CD8-positive, alpha-beta memory T cell (primary cell): ENCODE results near the gene ABCA2. TPM values are rescaled to one million over a fixed set of nuclear protein-coding genes. Genes with fewer than 3 reads are reported as not detected.

ENCODE experiments used
- CTCF ChIA-PET: fragments of 350-600 bp; sonication (Branson Sonifier 250); formaldehyde crosslinking; loops from one replicate; lab custom pipeline; 2021; ENCODE audit warnings: antibody characterized with exemption; lab: Charles Lee
- POLR2A ChIA-PET: fragments of 350-600 bp; sonication (Branson Sonifier 250); formaldehyde crosslinking; loops from one replicate; lab custom pipeline; 2021; ENCODE audit warnings: antibody characterized with exemption; lab: Charles Lee
- DNase-seq, 5 donors: peaks; one replicate each; pipeline versions ENCODE4 v3.0.0 to v3.0.0-alpha.2; 2020 to 2022; ENCODE audit warnings: mixed read lengths in 1 of 5
- H3K27ac ChIP-seq: one replicate; pipeline ENCODE4 v1.7.0; 2013; ENCODE audit warnings: low read depth, mild to moderate bottlenecking, low read length, moderate library complexity
- H3K27me3 ChIP-seq: 2 replicates; pipeline ENCODE4 v1.7.0; 2013; ENCODE audit warnings: low read length, mild to moderate bottlenecking; ENCODE audit not compliant: insufficient read depth, poor library complexity, severe bottlenecking
- H3K36me3 ChIP-seq: 2 replicates; pipeline ENCODE4 v1.7.0; 2013; ENCODE audit warnings: mild to moderate bottlenecking, low read length, moderate library complexity; ENCODE audit not compliant: insufficient read depth
- H3K4me1 ChIP-seq: 2 replicates; pipeline ENCODE4 v1.7.0; 2013; ENCODE audit warnings: mild to moderate bottlenecking, low read length, moderate library complexity; ENCODE audit not compliant: insufficient read depth
- H3K4me3 ChIP-seq: 2 replicates; pipeline ENCODE4 v1.7.0; 2013; ENCODE audit warnings: mild to moderate bottlenecking, low read length
- H3K9me3 ChIP-seq: 2 replicates; pipeline ENCODE4 v1.7.0; 2013; ENCODE audit warnings: mild to moderate bottlenecking, low read length
- H3K27ac Mint-ChIP-seq, 8 donors: one replicate each; pipeline ENCODE4 v1.8.0; 2020 to 2021; ENCODE audit warnings: mixed read lengths in 8 of 8, mild to moderate bottlenecking in 6 of 8, inconsistent platforms in 3 of 8, moderate library complexity in 3 of 8
- H3K27me3 Mint-ChIP-seq, 2 donors: one replicate each; pipeline ENCODE4 v1.8.0; 2020 to 2021; ENCODE audit warnings: mixed read lengths in 2 of 2, mild to moderate bottlenecking in 1 of 2, moderate library complexity in 1 of 2
- H3K36me3 Mint-ChIP-seq, 3 donors: one replicate each; pipeline ENCODE4 v1.8.0; 2020 to 2021; ENCODE audit warnings: mixed read lengths in 3 of 3, inconsistent platforms in 1 of 3, mild to moderate bottlenecking in 1 of 3
- H3K4me1 Mint-ChIP-seq, 3 donors: one replicate each; pipeline ENCODE4 v1.8.0; 2020 to 2021; ENCODE audit warnings: mixed read lengths in 3 of 3, inconsistent platforms in 1 of 3, mild to moderate bottlenecking in 1 of 3
- H3K4me3 Mint-ChIP-seq, 7 donors: one replicate each; pipeline ENCODE4 v1.8.0; 2020 to 2021; ENCODE audit warnings: mixed read lengths in 7 of 7, mild to moderate bottlenecking in 6 of 7, moderate library complexity in 4 of 7, inconsistent platforms in 2 of 7
- H3K9me3 Mint-ChIP-seq, 5 donors: one replicate each; pipeline ENCODE4 v1.8.0; 2020 to 2022; ENCODE audit warnings: mixed read lengths in 5 of 5, mild to moderate bottlenecking in 3 of 5, moderate library complexity in 2 of 5, inconsistent platforms in 1 of 5
- polyA plus RNA-seq: library from polyadenylated mRNA; unstranded; fragments of 300-500 nt; fragmentation: Illumina TruSeq; gene quantifications from one replicate; pipeline ENCODE4 v1.2.3, GENCODE V29; 2021
- total RNA-seq, 2 experiments: library from RNA; stranded (reverse); gene quantifications; one replicate each; pipeline ENCODE4 v1.2.3, GENCODE V29; 2021

ABCA2 gene
- total and polyA plus RNA-seq, 3 experiments from 2014 or later: 15.9 to 20.7 (median 20.2) TPM

- H3K9me3 Mint-ChIP-seq: no peaks in the 10 kb centered on the region
- H3K36me3 Mint-ChIP-seq: peaks cover 0 to 56% (median 0%) of the 10 kb centered on the region in 3 donors
- ChIA-PET CTCF (interaction anchor here (0.9 to 1.5 kb wide), 4 partner anchors 12 to 32 kb away, joined by 3 to 5 read pairs (median 4); no protein-coding TSS in a partner anchor), POLR2A (no interaction called here)
- Histone ChIP-seq H3K36me3 (no peaks in the 10 kb centered on the region), H3K27me3 (no peaks in the 10 kb centered on the region), H3K27ac (no peak overlapping the region), H3K4me1 (no peaks in the 10 kb centered on the region), H3K9me3 (no peaks in the 10 kb centered on the region), H3K4me3 (no peak overlapping the region)
- no peak overlapping the region for H3K4me3 Mint-ChIP-seq
- no peaks in the 10 kb centered on the region for H3K27me3 Mint-ChIP-seq
- DNase-seq: no peak
- no peak overlapping the region for H3K27ac Mint-ChIP-seq
- peaks cover 0 to 4% (median 0%) of the 10 kb centered on the region in 3 donors for H3K4me1 Mint-ChIP-seq
Observed at GRCh38 chr9:137014776-137015539, 13.1 kb downstream of the ABCA2 start.

- no peaks in the 10 kb centered on the region for H3K9me3 Mint-ChIP-seq
- Histone ChIP-seq H3K4me3 (no peak overlapping the region), H3K27me3 (no peaks in the 10 kb centered on the region), H3K4me1 (no peaks in the 10 kb centered on the region), H3K27ac (no peak overlapping the region), H3K9me3 (no peaks in the 10 kb centered on the region), H3K36me3 (no peaks in the 10 kb centered on the region)
- ChIA-PET POLR2A (no interaction called here), CTCF (interaction anchor here (1.4 to 1.5 kb wide), 2 partner anchors 21 to 33 kb away, joined by 3 to 5 read pairs; no protein-coding TSS in a partner anchor)
- H3K4me1 Mint-ChIP-seq: no peaks in the 10 kb centered on the region
- no peaks in the 10 kb centered on the region for H3K27me3 Mint-ChIP-seq
- H3K4me3 Mint-ChIP-seq: no peak overlapping the region
- DNase-seq: no peak
- H3K36me3 Mint-ChIP-seq: peaks cover 0 to 58% (median 0%) of the 10 kb centered on the region in 3 donors
- H3K27ac Mint-ChIP-seq: no peak overlapping the region
Observed at GRCh38 chr9:137014166-137014565, 13.9 kb downstream of the ABCA2 start.

DNA sequence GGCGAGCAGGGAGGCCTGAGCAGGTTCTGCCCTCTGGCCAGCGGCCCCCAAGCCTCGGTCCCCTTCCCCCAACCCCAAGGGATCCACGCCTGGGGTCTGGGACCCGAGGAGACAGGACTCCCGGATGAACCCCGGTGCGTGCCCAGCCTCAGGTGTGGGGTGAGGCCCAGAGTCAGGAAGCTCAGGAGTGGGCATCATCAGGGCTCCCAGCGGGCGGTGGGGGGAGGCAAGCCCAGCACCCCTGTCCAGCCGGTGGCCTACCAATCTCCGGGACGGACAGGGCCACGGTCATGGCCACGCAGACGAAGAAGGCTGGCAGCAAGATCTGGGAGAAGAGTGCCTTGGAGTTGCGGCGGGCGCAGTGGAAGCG is 14.5 kb downstream of the ABCA2 start:
- Histone ChIP-seq H3K36me3 (no peaks in the 10 kb centered on the region), H3K4me3 (no peak overlapping the region), H3K9me3 (no peaks in the 10 kb centered on the region), H3K4me1 (no peaks in the 10 kb centered on the region), H3K27ac (no peak overlapping the region), H3K27me3 (no peaks in the 10 kb centered on the region)
- POLR2A ChIA-PET: no interaction called here
- Mint-ChIP-seq H3K9me3 (no peaks in the 10 kb centered on the region), H3K27me3 (no peaks in the 10 kb centered on the region), H3K27ac (no peak overlapping the region), H3K4me3 (no peak overlapping the region), H3K36me3 (peaks cover 0 to 56% (median 0%) of the 10 kb centered on the region in 3 donors), H3K4me1 (no peaks in the 10 kb centered on the region)
- CTCF ChIA-PET: interaction anchor here (1.5 kb wide), 1 partner anchor 21 kb away, joined by 5 read pairs; no protein-coding TSS in a partner anchor
- DNase-seq: no peak

GRCh38 chr9:137012694-137013570 is 15.1 kb downstream of the ABCA2 start:
- no peak for DNase-seq
- Mint-ChIP-seq H3K4me3 (no peak overlapping the region), H3K9me3 (no peaks in the 10 kb centered on the region), H3K36me3 (peaks cover 0 to 57% (median 0%) of the 10 kb centered on the region in 3 donors), H3K27ac (no peak overlapping the region), H3K4me1 (no peaks in the 10 kb centered on the region), H3K27me3 (no peaks in the 10 kb centered on the region)
- Histone ChIP-seq H3K4me1 (no peaks in the 10 kb centered on the region), H3K27ac (no peak overlapping the region), H3K9me3 (no peaks in the 10 kb centered on the region), H3K27me3 (no peaks in the 10 kb centered on the region), H3K4me3 (no peak overlapping the region), H3K36me3 (no peaks in the 10 kb centered on the region)
- POLR2A ChIA-PET: no interaction called here
- CTCF ChIA-PET: interaction anchor here (1.1 kb wide), 1 partner anchor 16 kb away, joined by 3 read pairs; no protein-coding TSS in a partner anchor

DNA sequence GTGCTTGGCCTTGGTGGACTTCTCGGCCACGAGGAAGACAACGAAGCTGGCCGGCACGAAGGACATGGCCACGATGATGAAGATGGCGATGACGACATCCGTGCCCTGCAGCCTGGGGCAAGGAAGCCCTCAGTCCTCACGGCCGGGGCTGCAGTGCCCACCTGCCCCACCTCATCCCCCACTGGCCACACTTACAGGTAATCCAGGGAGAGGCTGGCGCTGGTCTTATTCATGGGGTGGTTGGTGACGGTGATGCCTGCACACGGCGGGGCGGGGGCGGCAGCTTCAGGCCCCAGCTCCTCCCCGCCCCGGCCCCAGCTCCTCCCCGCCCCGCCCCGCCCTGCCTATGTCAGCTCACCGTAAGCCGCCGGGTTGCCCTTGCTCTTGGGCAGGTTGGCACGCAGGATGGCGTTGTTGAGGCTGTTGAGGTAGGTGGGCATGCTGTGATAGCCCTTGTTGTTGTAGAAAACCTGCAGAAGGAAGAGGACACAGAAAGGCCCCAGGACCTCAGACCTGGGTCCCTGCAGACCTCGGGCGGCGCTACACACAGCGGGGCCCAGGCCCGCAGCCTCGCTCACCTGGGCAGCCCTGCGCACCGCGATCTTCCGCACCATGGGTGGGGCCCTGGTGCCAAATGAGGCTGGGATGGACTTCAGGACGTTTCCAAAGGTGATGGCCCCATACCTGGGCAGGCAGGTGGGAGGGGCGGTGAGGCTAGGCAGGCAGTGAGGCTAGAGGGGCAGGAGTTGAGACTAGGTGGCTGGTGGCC is 15.9 kb downstream of the ABCA2 start:
- Histone ChIP-seq H3K27ac (no peak overlapping the region), H3K4me3 (no peak overlapping the region), H3K9me3 (no peaks in the 10 kb centered on the region), H3K27me3 (no peaks in the 10 kb centered on the region), H3K4me1 (no peaks in the 10 kb centered on the region), H3K36me3 (no peaks in the 10 kb centered on the region)
- no peaks in the 10 kb centered on the region for H3K9me3 Mint-ChIP-seq
- no peaks in the 10 kb centered on the region for H3K4me1 Mint-ChIP-seq
- peaks cover 0 to 52% (median 0%) of the 10 kb centered on the region in 3 donors for H3K36me3 Mint-ChIP-seq
- ChIA-PET CTCF (interaction anchor here (1.1 kb wide), 1 partner anchor 17 kb away, joined by 3 read pairs; no protein-coding TSS in a partner anchor), POLR2A (no interaction called here)
- H3K4me3 Mint-ChIP-seq: no peak overlapping the region
- no peak for DNase-seq
- H3K27ac Mint-ChIP-seq: no peak overlapping the region
- no peaks in the 10 kb centered on the region for H3K27me3 Mint-ChIP-seq

- ChIA-PET POLR2A (no interaction called here), CTCF (no interaction called here)
- Histone ChIP-seq H3K27me3 (no peaks in the 10 kb centered on the region), H3K4me3 (no peak overlapping the region), H3K27ac (no peak overlapping the region), H3K4me1 (no peaks in the 10 kb centered on the region), H3K36me3 (no peaks in the 10 kb centered on the region), H3K9me3 (no peaks in the 10 kb centered on the region)
- no peak overlapping the region for H3K4me3 Mint-ChIP-seq
- DNase-seq: no peak
- H3K27ac Mint-ChIP-seq: no peak overlapping the region
- H3K4me1 Mint-ChIP-seq: peaks cover 5% of the 10 kb centered on the region in 3 donors
- H3K9me3 Mint-ChIP-seq: no peaks in the 10 kb centered on the region
- no peaks in the 10 kb centered on the region for H3K27me3 Mint-ChIP-seq
- peaks cover 0 to 45% (median 0%) of the 10 kb centered on the region in 3 donors for H3K36me3 Mint-ChIP-seq
Observed at GRCh38 chr9:137011156-137011555, 16.9 kb downstream of the ABCA2 start.

- peaks cover 7 to 9% (median 9%) of the 10 kb centered on the region in 3 donors for H3K4me1 Mint-ChIP-seq
- no peak overlapping the region for H3K27ac ChIP-seq
- H3K4me3 Mint-ChIP-seq: no peak overlapping the region
- H3K9me3 Mint-ChIP-seq: no peaks in the 10 kb centered on the region
- ChIA-PET POLR2A (no interaction called here), CTCF (interaction anchor here (1.0 to 1.4 kb wide), 2 partner anchors 37 to 57 kb away, joined by 3 read pairs; no protein-coding TSS in a partner anchor)
- no peaks in the 10 kb centered on the region for H3K4me1 ChIP-seq
- peaks cover 0 to 39% (median 0%) of the 10 kb centered on the region in 3 donors for H3K36me3 Mint-ChIP-seq
- no peaks in the 10 kb centered on the region for H3K27me3 Mint-ChIP-seq
- no peaks in the 10 kb centered on the region for H3K36me3 ChIP-seq
- H3K4me3 ChIP-seq: no peak overlapping the region
- no peaks in the 10 kb centered on the region for H3K27me3 ChIP-seq
- no peaks in the 10 kb centered on the region for H3K9me3 ChIP-seq
- DNase-seq: no peak
- H3K27ac Mint-ChIP-seq: no peak overlapping the region
Observed at GRCh38 chr9:137009938-137010732, 17.9 kb downstream of the ABCA2 start.
